ENCODE results near the gene EHMT1.

EHMT1 gene

DNA sequence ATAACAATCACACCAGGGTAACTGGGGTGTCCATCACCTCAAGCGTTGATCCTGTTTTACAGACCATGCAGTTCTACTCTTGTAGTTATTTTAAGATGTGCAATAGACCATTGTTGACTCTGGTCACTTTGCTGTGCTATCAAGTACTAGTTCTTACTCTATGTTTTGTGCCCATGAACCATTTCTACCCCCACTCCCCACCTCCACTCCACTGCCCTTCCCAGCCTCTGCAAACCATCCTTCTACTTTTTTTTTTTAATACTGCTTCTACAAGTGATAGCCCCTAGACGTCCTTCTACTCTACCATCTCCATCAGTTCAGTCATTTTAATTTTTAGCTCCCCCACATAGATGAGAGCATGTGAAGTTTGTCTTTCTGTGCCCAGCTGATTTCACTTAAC, 38.8 kb downstream of the EHMT1 start:
- H3K4me2 ChIP-seq (ENCODE audit: low read depth, low read length, poor library complexity, severe bottlenecking) = no peak overlapping the region
- no peaks in the 10 kb centered on the region for H3K36me3 ChIP-seq (ENCODE audit: low read length)
- no peaks in the 10 kb centered on the region for H3F3A ChIP-seq (ENCODE audit: insufficient read depth)
- no peaks in the 10 kb centered on the region for H3K27me3 ChIP-seq (ENCODE audit: low read length)
- no peak overlapping the region for H3K4me3 ChIP-seq (ENCODE audit: insufficient read depth, low read length, poor library complexity, severe bottlenecking)
- no peak overlapping the region for H3K9ac ChIP-seq (ENCODE audit: low read length)
- H3K79me2 ChIP-seq (ENCODE audit: insufficient read depth, low read length) = peaks cover 65% of the 10 kb centered on the region
- H3K9me3 ChIP-seq (ENCODE audit: insufficient read depth, low read length) = no peaks in the 10 kb centered on the region
- H3K9me2 ChIP-seq (replicated peaks; ENCODE audit: insufficient read depth, low read length) = no peaks in the 10 kb centered on the region
- H3K27ac ChIP-seq (ENCODE audit: low read depth, low read length) = no peak overlapping the region
- H4K20me1 ChIP-seq (ENCODE audit: low read depth, low read length) = peaks cover 7% of the 10 kb centered on the region; the same call in 1 of the 2 replicates
- H2AFZ ChIP-seq (ENCODE audit: low read depth, low read length, severe bottlenecking) = no peak overlapping the region
- TF ChIP-seq EZH2phosphoT487 (conservative IDR thresholded peaks at IDR 0.05; ENCODE audit: low read length) = no peak
- TF ChIP-seq, protein P1, sequence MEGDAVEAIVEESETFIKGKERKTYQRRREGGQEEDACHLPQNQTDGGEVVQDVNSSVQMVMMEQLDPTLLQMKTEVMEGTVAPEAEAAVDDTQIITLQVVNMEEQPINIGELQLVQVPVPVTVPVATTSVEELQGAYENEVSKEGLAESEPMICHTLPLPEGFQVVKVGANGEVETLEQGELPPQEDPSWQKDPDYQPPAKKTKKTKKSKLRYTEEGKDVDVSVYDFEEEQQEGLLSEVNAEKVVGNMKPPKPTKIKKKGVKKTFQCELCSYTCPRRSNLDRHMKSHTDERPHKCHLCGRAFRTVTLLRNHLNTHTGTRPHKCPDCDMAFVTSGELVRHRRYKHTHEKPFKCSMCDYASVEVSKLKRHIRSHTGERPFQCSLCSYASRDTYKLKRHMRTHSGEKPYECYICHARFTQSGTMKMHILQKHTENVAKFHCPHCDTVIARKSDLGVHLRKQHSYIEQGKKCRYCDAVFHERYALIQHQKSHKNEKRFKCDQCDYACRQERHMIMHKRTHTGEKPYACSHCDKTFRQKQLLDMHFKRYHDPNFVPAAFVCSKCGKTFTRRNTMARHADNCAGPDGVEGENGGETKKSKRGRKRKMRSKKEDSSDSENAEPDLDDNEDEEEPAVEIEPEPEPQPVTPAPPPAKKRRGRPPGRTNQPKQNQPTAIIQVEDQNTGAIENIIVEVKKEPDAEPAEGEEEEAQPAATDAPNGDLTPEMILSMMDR (IDR thresholded peaks at IDR 0.05; ENCODE audit: insufficient read depth, low read length, poor library complexity, severe bottlenecking) = no peak

DNA sequence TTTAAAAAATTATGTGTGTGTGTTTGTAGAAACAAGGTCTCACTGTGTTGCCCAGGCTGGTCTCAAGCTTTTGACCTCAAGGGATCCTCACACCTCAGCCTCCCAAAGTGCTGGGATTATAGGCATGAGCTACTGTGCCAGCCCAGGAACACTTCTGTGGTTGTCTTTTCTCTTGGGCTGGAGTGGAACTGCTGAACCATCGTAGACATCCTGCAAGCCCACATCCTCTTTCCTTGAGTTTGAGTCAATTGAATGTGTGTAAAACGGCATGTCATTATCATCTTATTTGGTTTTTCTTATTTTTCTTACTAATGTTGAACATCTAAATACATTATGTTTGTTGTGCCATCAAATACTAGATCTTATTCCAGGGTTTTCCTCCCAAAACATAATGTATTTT, 40.0 kb downstream of the EHMT1 start:
- Histone ChIP-seq H2AFZ (ENCODE audit: low read depth, low read length, severe bottlenecking) (no peak overlapping the region), H3K9ac (ENCODE audit: low read length) (no peak overlapping the region), H4K20me1 (ENCODE audit: low read depth, low read length) (peaks cover 13% of the 10 kb centered on the region; the same call in 1 of the 2 replicates), H3K4me2 (ENCODE audit: low read depth, low read length, poor library complexity, severe bottlenecking) (no peak overlapping the region), H3F3A (ENCODE audit: insufficient read depth) (no peaks in the 10 kb centered on the region), H3K9me3 (ENCODE audit: insufficient read depth, low read length) (no peaks in the 10 kb centered on the region), H3K27me3 (ENCODE audit: low read length) (no peaks in the 10 kb centered on the region), H3K36me3 (ENCODE audit: low read length) (no peaks in the 10 kb centered on the region), H3K79me2 (ENCODE audit: insufficient read depth, low read length) (peaks cover 67% of the 10 kb centered on the region), H3K4me3 (ENCODE audit: insufficient read depth, low read length, poor library complexity, severe bottlenecking) (no peak overlapping the region), H3K27ac (ENCODE audit: low read depth, low read length) (no peak overlapping the region), H3K9me2 (replicated peaks; ENCODE audit: insufficient read depth, low read length) (no peaks in the 10 kb centered on the region)
- TF ChIP-seq, protein P1 (IDR thresholded peaks at IDR 0.05; ENCODE audit: insufficient read depth, low read length, poor library complexity, severe bottlenecking) = no peak
- TF ChIP-seq EZH2phosphoT487 (conservative IDR thresholded peaks at IDR 0.05; ENCODE audit: low read length) = no peak

DNA sequence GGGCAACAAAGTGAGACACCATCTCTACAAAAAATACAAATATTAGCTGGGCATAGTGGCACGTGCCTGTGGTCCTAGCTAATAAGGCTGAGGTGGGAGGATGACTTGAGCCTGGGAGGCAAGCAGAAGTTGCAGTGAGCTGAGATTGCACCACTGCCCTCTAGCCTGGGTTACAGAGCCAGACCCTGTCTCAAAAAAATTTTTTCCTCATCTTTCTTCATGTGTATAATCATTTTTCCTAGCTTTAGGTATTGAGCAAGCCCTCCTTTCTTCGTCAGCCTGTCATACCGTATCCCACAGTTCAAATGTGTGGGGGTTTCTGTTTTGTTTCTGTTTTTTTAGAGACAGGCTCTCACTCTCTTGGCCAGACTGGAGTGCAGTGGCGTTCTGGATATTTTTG, 41.3 kb downstream of the EHMT1 start:
- Histone ChIP-seq H3K27ac (ENCODE audit: low read depth, low read length) (no peak overlapping the region), H3K9me2 (replicated peaks; ENCODE audit: insufficient read depth, low read length) (no peaks in the 10 kb centered on the region), H3K4me3 (ENCODE audit: insufficient read depth, low read length, poor library complexity, severe bottlenecking) (no peak overlapping the region), H3K9me3 (ENCODE audit: insufficient read depth, low read length) (no peaks in the 10 kb centered on the region), H2AFZ (ENCODE audit: low read depth, low read length, severe bottlenecking) (no peak overlapping the region), H3K79me2 (ENCODE audit: insufficient read depth, low read length) (peaks cover 66% of the 10 kb centered on the region), H3K9ac (ENCODE audit: low read length) (no peak overlapping the region), H3K36me3 (ENCODE audit: low read length) (no peaks in the 10 kb centered on the region), H3K27me3 (ENCODE audit: low read length) (no peaks in the 10 kb centered on the region), H3K4me2 (ENCODE audit: low read depth, low read length, poor library complexity, severe bottlenecking) (no peak overlapping the region), H4K20me1 (ENCODE audit: low read depth, low read length) (peaks cover 18% of the 10 kb centered on the region; the same call in 1 of the 2 replicates), H3F3A (ENCODE audit: insufficient read depth) (no peaks in the 10 kb centered on the region)
- no peak for TF ChIP-seq EZH2phosphoT487 (conservative IDR thresholded peaks at IDR 0.05; ENCODE audit: low read length)
- TF ChIP-seq, protein P1 (IDR thresholded peaks at IDR 0.05; ENCODE audit: insufficient read depth, low read length, poor library complexity, severe bottlenecking) = no peak

All from SU-DHL-6 (cell line).